Duodenal mucosa (tissue), 2 donors: ENCODE results near the gene SHLD2.
A peak's percentile ranks its signal among the peaks of the same experiment; 100 is the strongest.
"Not testable (repeated sequence)": the region's sequence is repeated elsewhere in the genome, so short reads cannot be mapped to it uniquely, and the experiment has no call there.

Experiments used
- H3K27ac ChIP-seq: one replicate; pipeline ENCODE4 v1.7.0; 2013; ENCODE audit warnings: low read depth, low read length
- H3K27me3 ChIP-seq, 2 donors: one replicate each; pipeline ENCODE4 v1.7.0; 2013; ENCODE audit warnings: low read length in 2 of 2, control low read depth in 1 of 2; ENCODE audit not compliant: insufficient read depth in 2 of 2, control insufficient read depth in 1 of 2
- H3K36me3 ChIP-seq, 2 donors: one replicate each; pipeline ENCODE4 v1.7.0; 2013; ENCODE audit warnings: low read length in 2 of 2, control low read depth in 1 of 2; ENCODE audit not compliant: insufficient read depth in 2 of 2, control insufficient read depth in 1 of 2
- H3K4me1 ChIP-seq, 2 donors: one replicate each; pipeline ENCODE4 v1.7.0; 2013; ENCODE audit warnings: low read length in 2 of 2, control low read depth in 1 of 2; ENCODE audit not compliant: insufficient read depth in 2 of 2, control insufficient read depth in 1 of 2
- H3K4me3 ChIP-seq, 2 donors: one replicate each; pipeline ENCODE4 v1.7.0; 2013; ENCODE audit warnings: low read length in 2 of 2, low read depth in 1 of 2
- H3K9ac ChIP-seq, 2 donors: one replicate each; pipeline ENCODE4 v1.7.0; 2013; ENCODE audit warnings: low read length in 2 of 2, low read depth in 1 of 2
- H3K9me3 ChIP-seq, 2 donors: one replicate each; pipeline ENCODE4 v1.7.0; 2013; ENCODE audit warnings: low read length in 2 of 2, control low read depth in 1 of 2; ENCODE audit not compliant: control insufficient read depth in 1 of 2

SHLD2 gene

GRCh38 chr10:87066178-87066577 is 28.8 kb upstream of the SHLD2 start:
- Histone ChIP-seq H3K36me3 (peaks cover 32 to 74% of the 10 kb centered on the region in 2 donors), H3K4me3 (no peak overlapping the region), H3K27me3 (no peaks in the 10 kb centered on the region), H3K4me1 (peaks cover 0 to 23% of the 10 kb centered on the region in 2 donors), H3K27ac (no peak overlapping the region), H3K9me3 (no peaks in the 10 kb centered on the region), H3K9ac (no peak overlapping the region)

GRCh38 chr10:87066865-87067264 is 28.1 kb upstream of the SHLD2 start:
- no peak overlapping the region for H3K27ac ChIP-seq
- no peak overlapping the region for H3K4me3 ChIP-seq
- H3K4me1 ChIP-seq: peaks cover under 1 to 23% of the 10 kb centered on the region in 2 donors
- no peak overlapping the region for H3K9ac ChIP-seq
- no peaks in the 10 kb centered on the region for H3K27me3 ChIP-seq
- no peaks in the 10 kb centered on the region for H3K9me3 ChIP-seq
- peaks cover 32 to 67% of the 10 kb centered on the region in 2 donors for H3K36me3 ChIP-seq

- no peak overlapping the region for H3K9ac ChIP-seq
- peaks cover 31 to 67% of the 10 kb centered on the region in 2 donors for H3K36me3 ChIP-seq
- no peaks in the 10 kb centered on the region for H3K27me3 ChIP-seq
- H3K27ac ChIP-seq: no peak overlapping the region
- H3K4me3 ChIP-seq: no peak overlapping the region
- H3K4me1 ChIP-seq: peaks cover 11 to 28% of the 10 kb centered on the region in 2 donors
- H3K9me3 ChIP-seq: no peaks in the 10 kb centered on the region
Observed at GRCh38 chr10:87068281-87068680, 26.7 kb upstream of the SHLD2 start.

GRCh38 chr10:87072449-87072848 is 22.6 kb upstream of the SHLD2 start:
- Histone ChIP-seq H3K36me3 (peaks cover 5 to 46% of the 10 kb centered on the region in 2 donors), H3K4me1 (peaks cover 11 to 17% of the 10 kb centered on the region in 2 donors)

GRCh38 chr10:87076421-87076820 is 18.6 kb upstream of the SHLD2 start:
- H3K36me3 ChIP-seq: peaks cover 0 to 18% of the 10 kb centered on the region in 2 donors
- not testable (repeated sequence) for H3K4me3 ChIP-seq, H3K27ac ChIP-seq, H3K9me3 ChIP-seq, H3K9ac ChIP-seq, H3K27me3 ChIP-seq
- H3K4me1 ChIP-seq: peaks cover 5 to 11% of the 10 kb centered on the region in 2 donors

More at GRCh38 chr10:87072449-87072848, 22.6 kb upstream of the SHLD2 start:
- no peak overlapping the region for H3K27ac ChIP-seq
- no peak overlapping the region for H3K4me3 ChIP-seq
- no peaks in the 10 kb centered on the region for H3K9me3 ChIP-seq
- H3K9ac ChIP-seq: no peak overlapping the region
- H3K27me3 ChIP-seq: no peaks in the 10 kb centered on the region

GRCh38 chr10:87079106-87079836 is 15.7 kb upstream of the SHLD2 start:
- no peak overlapping the region for H3K9ac ChIP-seq
- H3K27me3 ChIP-seq: no peaks in the 10 kb centered on the region
- H3K4me1 ChIP-seq: peaks cover 0 to 5% of the 10 kb centered on the region in 2 donors
- peaks cover 0 to 7% of the 10 kb centered on the region in 2 donors for H3K36me3 ChIP-seq
- H3K27ac ChIP-seq: no peak overlapping the region
- no peak overlapping the region for H3K4me3 ChIP-seq
- H3K9me3 ChIP-seq: no peaks in the 10 kb centered on the region

- not testable (repeated sequence) for H3K36me3 ChIP-seq, H3K9ac ChIP-seq, H3K27me3 ChIP-seq, H3K9me3 ChIP-seq, H3K4me3 ChIP-seq, H3K27ac ChIP-seq, H3K4me1 ChIP-seq
Observed at GRCh38 chr10:87080621-87081020, 14.4 kb upstream of the SHLD2 start.

- H3K4me3 ChIP-seq, H3K27me3 ChIP-seq, H3K36me3 ChIP-seq, H3K9me3 ChIP-seq, H3K4me1 ChIP-seq, H3K27ac ChIP-seq, H3K9ac ChIP-seq: not testable (repeated sequence)
Observed at GRCh38 chr10:87081574-87081973, 13.4 kb upstream of the SHLD2 start.

GRCh38 chr10:87082219-87082618 is 12.8 kb upstream of the SHLD2 start:
- H3K4me3 ChIP-seq, H3K4me1 ChIP-seq, H3K9me3 ChIP-seq, H3K27me3 ChIP-seq, H3K27ac ChIP-seq, H3K9ac ChIP-seq, H3K36me3 ChIP-seq: not testable (repeated sequence)

- not testable (repeated sequence) for H3K9ac ChIP-seq, H3K9me3 ChIP-seq, H3K4me1 ChIP-seq, H3K36me3 ChIP-seq, H3K4me3 ChIP-seq, H3K27me3 ChIP-seq
- peak overlapping the region; percentile 34 for H3K27ac ChIP-seq
Observed at GRCh38 chr10:87083576-87084290, 11.3 kb upstream of the SHLD2 start.
